ENCODE data around the gene ZNRF1.

DNA sequence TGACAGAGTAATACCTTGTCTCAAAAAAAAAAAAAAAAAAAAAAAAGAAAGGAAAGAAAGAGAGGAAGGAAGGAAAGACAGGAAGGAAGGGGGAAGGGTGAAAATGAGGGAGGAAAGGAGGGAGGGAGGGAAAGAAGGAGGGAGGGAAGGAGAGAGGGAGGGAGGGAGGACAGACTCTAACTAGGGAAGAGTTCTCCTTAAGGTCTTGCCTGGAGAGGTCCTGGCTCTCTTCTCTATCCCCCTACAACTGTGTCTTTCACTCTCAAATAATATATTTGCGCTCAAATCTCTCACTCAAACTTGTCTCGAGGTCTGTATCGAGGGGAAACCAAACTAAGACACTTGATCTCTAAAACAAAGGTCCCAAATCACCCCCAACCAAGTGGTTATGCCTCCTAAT, 49.5 kb upstream of the ZNRF1 start:
- TF ChIP-seq CTCF (IDR thresholded peaks at IDR 0.05) (no peak), POLR2A (IDR thresholded peaks at IDR 0.05) (no peak)

Measured in right lobe of liver (tissue), 4 donors.